ENCODE results near the gene DPM1. TPM values are rescaled to one million over a fixed set of nuclear protein-coding genes. Genes with fewer than 3 reads are reported as not detected.
A peak's percentile ranks its signal among the peaks of the same experiment; 100 is the strongest.

DPM1 gene
- total RNA-seq, 1 experiment from 2014 or later = 156 TPM

DNA sequence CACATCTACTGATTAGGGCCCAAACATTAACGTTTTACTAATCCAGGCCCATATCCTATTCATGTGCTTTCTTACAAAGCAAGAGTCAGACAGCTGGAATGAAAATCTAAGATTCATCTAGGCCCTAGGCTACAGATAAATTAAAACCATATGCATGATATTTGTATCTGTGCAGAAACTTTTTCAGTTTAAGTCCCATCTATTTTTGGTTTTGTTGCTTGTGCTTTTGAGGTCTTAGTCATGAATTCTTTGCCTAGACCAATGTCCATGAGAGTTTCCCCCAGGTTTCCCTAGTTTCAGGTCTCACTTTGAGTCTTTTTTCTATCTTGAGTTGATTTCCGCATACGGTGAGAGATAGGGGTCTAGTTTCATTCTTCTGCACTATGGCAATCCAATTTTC, 47.3 kb downstream of the DPM1 start:
- in situ Hi-C loops (cut with HindIII; ENCODE audit: low sequenced_read_pairs) = no loop called here
- no peak for DNase-seq (ENCODE audit: low spot score)

- in situ Hi-C loops (cut with HindIII; ENCODE audit: low sequenced_read_pairs) = no loop called here
- no peak for DNase-seq (ENCODE audit: low spot score)
Measured at GRCh38 chr20:50909413-50909812, 48.9 kb downstream of the DPM1 start.

- in situ Hi-C loops (cut with HindIII; ENCODE audit: low sequenced_read_pairs) = no loop called here
- DNase-seq (ENCODE audit: low spot score) = peak; percentile 43
Measured at GRCh38 chr20:50904067-50904570, 54.2 kb downstream of the DPM1 start.

DNA sequence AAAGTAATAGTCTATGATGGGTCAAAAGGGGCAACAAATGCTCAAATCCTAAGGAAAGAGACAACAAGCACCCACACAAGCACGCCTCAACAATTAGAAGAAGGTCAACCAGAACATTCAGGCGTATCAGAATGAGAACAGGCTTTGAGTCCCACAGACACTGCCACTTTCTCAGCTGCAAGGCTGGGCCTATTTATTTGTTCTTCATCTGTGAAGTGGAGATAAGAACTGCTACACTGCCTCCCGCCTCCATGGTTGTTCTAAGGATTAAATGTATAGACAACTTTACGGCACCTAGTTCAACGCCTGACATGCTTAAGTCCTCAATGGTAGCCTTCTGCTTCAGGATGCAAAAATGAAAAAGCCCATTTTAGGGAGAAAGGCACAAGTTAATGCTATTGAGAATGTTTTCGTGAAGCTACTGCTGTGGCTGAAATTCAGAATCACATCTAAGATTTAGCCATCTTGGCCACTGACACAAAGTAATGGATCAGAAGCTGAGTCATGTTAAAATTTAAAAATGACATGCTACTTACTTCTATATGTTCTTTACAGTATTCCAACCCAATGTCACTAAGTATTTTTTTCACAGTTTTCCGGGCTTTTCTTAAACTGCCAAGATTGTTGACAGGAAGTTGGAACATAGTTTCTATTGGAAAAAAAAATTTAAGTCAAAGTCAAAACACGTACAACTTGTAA, 54.8 kb downstream of the DPM1 start:
- DNase-seq (ENCODE audit: low spot score) = no peak
- in situ Hi-C loops (cut with HindIII; ENCODE audit: low sequenced_read_pairs) = no loop called here

DNA sequence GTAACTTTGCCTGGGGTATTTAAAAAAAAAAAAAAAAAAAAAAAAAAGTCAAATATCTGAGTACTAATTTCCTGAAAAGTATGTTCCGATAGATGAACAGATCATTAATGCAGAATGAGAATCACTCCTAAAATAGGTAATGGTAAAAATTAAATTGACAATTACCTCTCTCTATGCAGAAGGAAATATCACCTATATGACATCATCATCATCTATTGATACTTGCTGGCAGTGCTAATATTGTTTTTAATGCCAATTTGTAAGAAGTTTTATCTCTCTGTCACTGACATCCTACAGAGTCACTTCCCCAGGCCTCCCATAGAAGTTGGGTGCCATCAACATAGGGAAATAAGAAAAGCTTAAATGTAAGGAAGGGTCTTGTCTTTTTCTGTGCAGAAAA, 57.0 kb downstream of the DPM1 start:
- in situ Hi-C loops (cut with HindIII; ENCODE audit: low sequenced_read_pairs) = no loop called here
- no peak for DNase-seq (ENCODE audit: low spot score)

- in situ Hi-C loops (cut with HindIII; ENCODE audit: low sequenced_read_pairs) = no loop called here
- DNase-seq (ENCODE audit: low spot score) = no peak
Measured at GRCh38 chr20:50900261-50900660, 58.1 kb downstream of the DPM1 start.

GRCh38 chr20:50898475-50898874, 59.9 kb downstream of the DPM1 start:
- in situ Hi-C loops (cut with HindIII; ENCODE audit: low sequenced_read_pairs) = no loop called here
- no peak for DNase-seq (ENCODE audit: low spot score)

DNA sequence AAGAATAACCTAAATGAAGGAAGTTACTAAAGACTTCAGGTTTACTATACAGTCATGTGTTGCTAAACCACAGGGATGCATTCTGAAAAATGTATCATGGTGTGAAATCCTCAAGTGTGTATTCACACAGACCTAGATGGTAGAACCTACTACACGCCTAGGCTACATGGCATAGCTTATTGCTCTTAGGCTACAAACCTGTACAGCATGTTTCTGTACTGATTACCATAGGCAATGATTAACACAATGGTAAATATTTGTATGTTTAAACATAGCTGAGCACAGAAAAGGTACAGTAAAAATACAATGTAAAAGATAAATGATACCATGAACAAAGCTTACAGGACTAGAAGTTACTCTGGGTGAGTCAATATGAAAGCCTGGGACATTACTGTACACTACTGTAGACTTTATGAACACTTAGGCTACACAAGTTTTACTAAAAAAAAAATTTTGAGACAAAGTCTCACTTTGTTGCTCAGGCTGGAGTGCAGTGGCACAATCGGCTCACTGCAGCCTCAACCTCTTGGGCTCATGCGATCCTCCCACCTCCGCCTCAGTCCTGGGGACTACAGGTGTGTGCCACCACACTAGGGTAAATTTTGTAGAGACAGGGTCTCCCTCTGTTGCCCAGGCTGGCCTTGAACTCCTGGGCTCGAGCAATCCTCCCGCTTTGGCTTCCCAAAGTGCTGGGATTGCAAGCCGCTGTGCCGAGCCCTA, 63.1 kb downstream of the DPM1 start:
- no peak for DNase-seq (ENCODE audit: low spot score)
- in situ Hi-C loops (cut with HindIII; ENCODE audit: low sequenced_read_pairs) = no loop called here

DNA sequence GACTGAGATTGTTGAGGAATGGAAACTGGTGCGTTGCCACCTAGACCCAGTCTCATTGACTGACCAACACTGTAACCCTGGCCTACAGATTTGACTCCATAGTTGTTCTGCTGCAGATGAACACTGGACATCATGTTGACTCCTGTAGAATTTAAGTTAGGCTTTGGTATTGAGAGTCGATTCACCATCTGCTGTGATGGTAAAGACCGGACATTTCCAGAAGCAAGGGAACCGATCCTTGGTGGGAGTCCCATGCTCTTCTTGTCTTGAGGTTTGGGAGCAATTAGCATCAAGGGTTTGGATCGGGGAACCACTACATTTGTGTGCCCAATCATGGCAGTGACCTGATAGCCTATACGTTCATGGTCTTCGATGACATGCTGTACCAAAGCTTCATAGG, 64.7 kb downstream of the DPM1 start:
- DNase-seq (ENCODE audit: low spot score) = no peak
- in situ Hi-C loops (cut with HindIII; ENCODE audit: low sequenced_read_pairs) = no loop called here

DNA sequence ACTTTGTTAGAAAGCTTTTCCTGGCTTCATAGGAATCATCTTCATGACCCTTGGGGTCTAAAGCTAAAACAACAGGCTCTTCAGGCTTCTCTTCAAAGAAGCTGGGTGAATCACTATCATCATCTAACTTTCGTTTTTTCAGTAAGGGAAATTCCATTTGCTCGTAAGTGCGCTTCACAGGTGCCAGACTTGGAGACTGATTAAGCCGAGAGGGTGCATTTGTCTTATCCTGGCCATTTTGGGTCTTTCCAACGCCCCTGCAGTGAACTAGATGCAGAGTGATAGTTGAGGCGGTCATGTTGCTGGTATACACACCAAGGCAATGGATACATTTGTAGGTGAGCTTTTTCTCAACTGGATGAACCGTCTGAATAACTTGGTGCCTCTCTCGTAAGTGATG, 65.9 kb downstream of the DPM1 start:
- in situ Hi-C loops (cut with HindIII; ENCODE audit: low sequenced_read_pairs) = no loop called here
- DNase-seq (ENCODE audit: low spot score) = no peak

- in situ Hi-C loops (cut with HindIII; ENCODE audit: low sequenced_read_pairs) = no loop called here
- no peak for DNase-seq (ENCODE audit: low spot score)
Measured at GRCh38 chr20:50891138-50891537, 67.2 kb downstream of the DPM1 start.

- in situ Hi-C loops (cut with HindIII; ENCODE audit: low sequenced_read_pairs) = no loop called here
- DNase-seq (ENCODE audit: low spot score) = no peak
Measured at GRCh38 chr20:50887576-50887975, 70.8 kb downstream of the DPM1 start.

GRCh38 chr20:50886184-50886790, 72.0 kb downstream of the DPM1 start:
- in situ Hi-C loops (cut with HindIII; ENCODE audit: low sequenced_read_pairs) = no loop called here
- no peak for DNase-seq (ENCODE audit: low spot score)

GRCh38 chr20:50885781-50886180, 72.6 kb downstream of the DPM1 start:
- DNase-seq (ENCODE audit: low spot score) = no peak
- in situ Hi-C loops (cut with HindIII; ENCODE audit: low sequenced_read_pairs) = no loop called here

DNA sequence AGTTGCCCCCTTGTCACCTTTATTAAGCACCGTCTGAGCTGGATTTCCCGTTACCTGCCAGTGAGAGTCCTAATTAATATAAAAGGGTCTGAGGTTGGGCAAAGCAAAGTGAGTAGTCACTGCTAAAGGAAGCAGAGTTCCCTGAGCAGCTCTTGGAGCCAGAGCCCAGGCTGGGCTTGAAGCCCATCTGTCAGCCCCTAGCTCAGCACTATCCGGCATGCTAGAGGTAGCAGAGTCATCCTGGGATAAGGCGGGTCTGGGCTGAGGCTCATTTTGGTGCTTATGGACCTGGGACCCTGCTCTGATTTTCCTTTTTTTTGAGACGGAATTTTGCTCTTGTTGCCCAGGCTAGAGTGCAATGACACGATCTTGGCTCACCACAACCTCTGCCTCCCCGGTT, 73.3 kb downstream of the DPM1 start:
- DNase-seq (ENCODE audit: low spot score) = no peak
- in situ Hi-C loops (cut with HindIII; ENCODE audit: low sequenced_read_pairs) = no loop called here

Other genes starting within 250 kb of the DPM1 start
- gene PARD6B, start 227.0 kb downstream of the DPM1 start, total RNA-seq (2014; rRNA removed; shearing (Covaris generic)) = 30.0 and 43.3 TPM in 2 replicates
- 20.7 and 32.2 TPM in 2 replicates for gene BCAS4, start 163.5 kb downstream of the DPM1 start, total RNA-seq (2014; rRNA removed; shearing (Covaris generic))
- gene ADNP, start 27.1 kb downstream of the DPM1 start, total RNA-seq (2014; rRNA removed; shearing (Covaris generic)) = 11.9 and 16.5 TPM in 2 replicates
- 14.0 and 15.0 TPM in 2 replicates for gene MOCS3, start 286 bp upstream of the DPM1 start, total RNA-seq (2014; rRNA removed; shearing (Covaris generic))
- 0.85 and 1.4 TPM in 2 replicates for gene KCNG1, start 64.6 kb upstream of the DPM1 start, total RNA-seq (2014; rRNA removed; shearing (Covaris generic))

Data from G401 (cell line).